ENCODE results near the gene MFRP.
A peak's percentile ranks its signal among the peaks of the same experiment; 100 is the strongest.

The MFRP gene

DNA sequence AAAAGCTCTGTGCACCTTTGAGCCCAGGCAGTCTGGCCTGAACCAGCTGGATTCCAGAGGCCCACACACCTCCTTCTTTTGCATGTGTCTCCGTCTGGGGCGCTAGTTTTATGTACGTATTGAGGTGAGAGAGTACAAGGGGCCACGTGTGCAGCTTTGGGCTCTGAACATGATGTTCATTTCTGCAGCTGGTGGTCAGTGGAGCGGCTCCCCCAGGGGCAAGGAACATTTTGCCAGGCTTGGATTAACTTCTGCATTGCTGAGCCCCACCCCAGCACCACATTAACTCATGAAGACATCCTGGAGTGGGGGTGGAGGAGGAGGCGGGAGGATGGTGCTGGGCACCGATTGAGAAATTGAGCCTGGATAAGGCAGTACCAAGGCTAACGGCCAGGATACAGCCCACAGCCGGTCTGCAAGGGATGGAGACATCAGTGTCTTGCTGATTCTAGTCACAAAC, 21.2 kb upstream of the MFRP start:
- H3K27ac Mint-ChIP-seq, result no peak overlapping the region
- no peaks in the 10 kb centered on the region for H3K36me3 Mint-ChIP-seq (ENCODE audit: low read depth)
- peaks cover 8% of the 10 kb centered on the region for H3K4me1 Mint-ChIP-seq (ENCODE audit: low read depth)
- no peak for DNase-seq
- H3K4me3 Mint-ChIP-seq, result no peak overlapping the region
- peaks cover 60% of the 10 kb centered on the region for H3K27me3 Mint-ChIP-seq
- H3K9me3 Mint-ChIP-seq, result no peaks in the 10 kb centered on the region

GRCh38 chr11:119366690-119367620, 20.4 kb upstream of the MFRP start:
- Mint-ChIP-seq H3K36me3 (ENCODE audit: low read depth) (no peaks in the 10 kb centered on the region), H3K27me3 (peaks cover 67% of the 10 kb centered on the region)

GRCh38 chr11:119365071-119365591, 18.6 kb upstream of the MFRP start:
- H3K9me3 Mint-ChIP-seq, result no peaks in the 10 kb centered on the region
- no peak overlapping the region for H3K27ac Mint-ChIP-seq
- no peaks in the 10 kb centered on the region for H3K36me3 Mint-ChIP-seq (ENCODE audit: low read depth)
- H3K4me1 Mint-ChIP-seq (ENCODE audit: low read depth), result peaks cover 26% of the 10 kb centered on the region
- no peak for DNase-seq
- H3K27me3 Mint-ChIP-seq, result peaks cover 69% of the 10 kb centered on the region
- no peak overlapping the region for H3K4me3 Mint-ChIP-seq

More at GRCh38 chr11:119366690-119367620, 20.4 kb upstream of the MFRP start:
- no peaks in the 10 kb centered on the region for H3K9me3 Mint-ChIP-seq
- no peak for DNase-seq
- H3K27ac Mint-ChIP-seq, result no peak overlapping the region
- no peak overlapping the region for H3K4me3 Mint-ChIP-seq
- peaks cover 16% of the 10 kb centered on the region for H3K4me1 Mint-ChIP-seq (ENCODE audit: low read depth)

DNA sequence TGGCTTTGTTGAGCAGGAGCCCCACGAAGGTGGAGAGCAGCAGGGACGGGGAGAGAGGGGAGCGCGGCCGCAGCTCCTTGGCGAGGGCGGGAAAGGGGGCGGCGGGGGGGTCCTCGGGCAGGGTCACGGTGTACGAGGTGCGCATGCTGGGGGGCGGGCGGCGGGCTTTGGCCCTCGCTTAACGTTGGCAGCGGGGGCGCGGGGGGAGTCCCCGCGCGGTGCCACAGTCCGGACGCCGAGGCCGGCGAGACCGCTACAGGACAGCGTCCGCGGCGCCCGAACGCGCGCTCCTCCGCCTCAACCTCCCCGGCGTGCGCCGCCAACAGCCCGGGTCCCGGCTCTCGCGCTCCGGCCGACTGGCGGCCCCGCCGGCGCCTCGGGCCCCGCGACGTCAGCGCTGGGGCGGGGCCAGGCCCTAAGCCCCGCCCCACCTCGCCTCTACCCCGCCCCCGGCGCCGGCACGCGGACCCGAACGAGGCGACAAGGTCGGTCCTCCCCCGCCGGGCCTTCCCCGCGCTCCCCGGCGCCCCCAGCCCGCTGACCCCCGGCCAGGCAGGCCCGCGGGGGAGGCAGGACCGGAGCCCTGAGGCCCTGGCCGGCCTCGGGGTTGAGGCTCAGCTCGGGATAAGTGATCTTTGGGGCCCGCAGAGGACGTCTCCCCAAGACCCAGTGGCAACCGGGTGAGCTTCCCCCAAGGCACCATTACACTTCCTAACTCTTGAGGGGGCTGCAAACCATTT, 17.5 kb upstream of the MFRP start:
- Mint-ChIP-seq H3K4me3 (no peak overlapping the region), H3K9me3 (no peaks in the 10 kb centered on the region), H3K27me3 (peaks cover 62% of the 10 kb centered on the region), H3K27ac (no peak overlapping the region), H3K36me3 (ENCODE audit: low read depth) (no peaks in the 10 kb centered on the region), H3K4me1 (ENCODE audit: low read depth) (peaks cover 28% of the 10 kb centered on the region)
- DNase-seq, result peak; percentile 79

DNA sequence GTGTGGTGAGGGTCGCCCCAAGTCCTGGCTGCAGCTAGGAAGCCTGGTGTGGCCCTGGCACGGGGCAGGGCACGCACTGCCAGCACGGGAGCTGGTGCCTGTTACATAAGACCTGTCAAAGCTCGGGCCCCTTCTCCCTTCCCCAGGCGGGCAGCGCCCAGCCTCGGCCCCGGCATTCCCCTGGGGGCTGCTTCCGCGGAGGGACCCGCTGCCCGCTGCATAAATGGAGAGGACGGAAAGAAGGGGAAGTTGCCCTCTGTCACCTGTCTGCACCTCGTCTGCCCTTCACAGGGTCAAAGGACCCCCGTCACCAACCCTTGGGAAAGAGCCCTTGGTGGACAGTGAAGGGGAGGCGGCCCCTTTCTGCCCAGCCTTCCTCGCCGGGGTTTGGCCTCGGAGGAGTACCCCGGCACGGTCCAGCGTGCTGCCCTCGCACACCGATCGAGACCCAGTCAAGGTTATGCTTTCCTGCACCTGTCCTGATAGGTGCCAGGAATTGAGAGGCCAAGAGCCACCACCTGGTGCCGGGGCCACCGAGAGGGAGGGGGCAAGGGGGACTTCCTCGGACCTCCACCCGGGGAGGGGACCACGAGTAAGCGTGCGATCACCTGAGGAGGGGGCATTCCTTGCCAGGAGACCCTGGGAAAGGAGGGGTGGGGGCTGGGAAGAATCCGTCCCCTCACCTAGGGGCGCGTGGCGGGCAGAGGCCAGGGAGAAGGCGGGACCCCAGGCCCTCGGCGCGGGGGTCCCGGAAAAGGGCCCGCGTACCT, 16.8 kb upstream of the MFRP start:
- no peak for DNase-seq
- H3K27ac Mint-ChIP-seq, result no peak overlapping the region
- no peaks in the 10 kb centered on the region for H3K9me3 Mint-ChIP-seq
- peak overlapping the region; percentile 46 for H3K4me3 Mint-ChIP-seq
- H3K36me3 Mint-ChIP-seq (ENCODE audit: low read depth), result no peaks in the 10 kb centered on the region
- peaks cover 58% of the 10 kb centered on the region for H3K27me3 Mint-ChIP-seq
- H3K4me1 Mint-ChIP-seq (ENCODE audit: low read depth), result peaks cover 28% of the 10 kb centered on the region

DNA sequence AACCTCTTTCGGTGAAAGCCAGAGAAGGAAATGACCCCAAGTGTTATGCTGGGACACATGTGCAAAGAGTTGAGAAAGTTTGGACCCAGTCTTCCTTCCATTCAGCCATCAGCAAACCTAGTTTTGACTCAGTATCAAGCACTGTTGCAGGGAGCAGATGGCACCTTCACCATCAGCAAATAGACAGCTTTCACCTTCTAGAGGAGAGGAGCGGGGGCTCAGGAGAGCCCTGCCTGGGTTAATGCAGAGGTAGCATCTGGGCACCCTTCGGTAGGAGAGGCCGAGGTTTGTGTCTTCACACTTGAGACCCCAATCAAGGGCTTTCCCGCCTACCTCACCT, 16.2 kb upstream of the MFRP start:
- Mint-ChIP-seq H3K4me1 (ENCODE audit: low read depth) (peaks cover 28% of the 10 kb centered on the region), H3K4me3 (no peak overlapping the region), H3K27me3 (peaks cover 55% of the 10 kb centered on the region), H3K27ac (no peak overlapping the region), H3K36me3 (ENCODE audit: low read depth) (no peaks in the 10 kb centered on the region), H3K9me3 (no peaks in the 10 kb centered on the region)
- DNase-seq, result no peak

DNA sequence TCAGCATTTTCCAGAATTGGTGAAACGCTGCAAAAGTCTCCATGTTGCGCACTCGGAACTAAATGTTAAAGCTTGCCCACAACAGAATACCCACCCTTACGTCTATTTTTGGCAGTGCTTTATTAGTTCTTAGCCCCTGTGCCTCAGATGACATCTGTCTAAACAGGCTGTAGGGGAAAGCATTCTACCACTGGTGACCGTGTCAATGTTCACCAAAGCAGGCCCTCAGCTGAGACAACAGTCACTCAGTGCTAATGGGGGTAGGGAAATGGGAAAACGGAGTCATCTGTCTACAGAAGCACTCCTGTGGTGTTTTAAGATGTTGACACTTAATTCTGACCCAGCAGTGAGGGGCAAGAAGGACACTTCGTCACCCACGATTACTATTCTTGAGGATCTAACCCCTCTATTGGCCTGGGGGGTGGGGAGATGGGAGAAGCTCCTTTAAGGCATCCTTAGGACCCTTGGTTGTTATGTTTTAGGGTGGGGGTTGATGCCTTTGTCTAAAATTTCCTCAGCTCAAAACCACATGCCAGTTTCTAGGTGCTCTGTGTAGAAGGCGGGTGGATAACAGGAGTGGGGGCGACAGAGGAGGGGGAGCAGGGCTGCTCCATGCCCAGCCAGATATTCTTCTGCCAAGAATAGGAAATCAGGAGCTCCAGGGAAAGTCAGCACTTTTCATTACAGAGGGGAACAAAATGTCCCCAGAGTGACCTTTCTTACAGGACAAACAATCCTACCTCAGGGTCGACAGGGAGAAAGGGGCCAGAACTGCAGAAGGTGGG, 15.6 kb upstream of the MFRP start:
- DNase-seq, result no peak
- Mint-ChIP-seq H3K4me3 (no peak overlapping the region), H3K36me3 (ENCODE audit: low read depth) (no peaks in the 10 kb centered on the region), H3K27ac (no peak overlapping the region), H3K9me3 (no peaks in the 10 kb centered on the region), H3K27me3 (peaks cover 54% of the 10 kb centered on the region), H3K4me1 (ENCODE audit: low read depth) (peaks cover 28% of the 10 kb centered on the region)

GRCh38 chr11:119361056-119361787, 14.7 kb upstream of the MFRP start:
- no peaks in the 10 kb centered on the region for H3K9me3 Mint-ChIP-seq

DNA sequence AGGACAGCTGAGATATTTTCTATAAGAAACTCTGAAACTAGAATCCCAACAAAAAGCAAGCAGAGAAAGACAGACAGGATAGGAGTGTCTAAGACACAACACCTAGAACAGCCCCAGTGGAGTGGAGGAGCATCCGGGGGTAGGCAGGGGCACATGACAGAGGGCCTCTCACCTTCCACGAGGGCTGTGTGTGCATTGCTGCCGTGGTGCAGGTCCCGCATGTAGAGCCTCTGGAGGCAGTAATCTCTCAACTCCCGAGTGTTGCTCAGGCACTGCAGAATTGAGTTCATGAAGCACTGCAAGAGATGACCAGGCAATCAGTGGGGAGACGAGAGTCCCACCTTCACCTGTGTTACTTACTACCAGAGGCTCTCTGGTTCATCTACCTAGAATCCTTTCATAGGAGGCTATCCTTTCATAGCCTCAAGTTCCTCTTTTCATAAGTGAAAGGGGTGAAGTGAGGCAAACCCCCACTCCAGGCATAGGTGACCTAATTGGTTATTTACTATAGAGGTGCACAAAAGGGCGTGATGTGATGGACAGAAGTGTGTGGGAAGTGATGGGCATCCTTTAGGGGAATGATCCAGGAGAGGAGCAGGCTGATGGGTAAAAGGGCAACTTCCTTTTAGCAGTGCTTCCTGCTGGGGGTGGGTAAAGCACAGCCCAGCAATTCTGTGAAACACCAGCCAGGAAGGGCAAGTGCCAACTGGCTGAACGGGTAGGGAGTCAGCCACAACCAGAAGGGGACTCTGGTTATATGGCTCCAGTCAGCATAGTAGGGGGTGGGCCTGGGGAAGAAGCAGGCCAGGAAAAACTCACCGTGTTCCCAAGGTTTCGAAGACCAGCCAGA, 13.1 kb upstream of the MFRP start:
- H3K9me3 Mint-ChIP-seq, result no peaks in the 10 kb centered on the region
- H3K27me3 Mint-ChIP-seq, result peaks cover 45% of the 10 kb centered on the region
- no peak overlapping the region for H3K27ac Mint-ChIP-seq
- H3K36me3 Mint-ChIP-seq (ENCODE audit: low read depth), result no peaks in the 10 kb centered on the region
- peaks cover 31% of the 10 kb centered on the region for H3K4me1 Mint-ChIP-seq (ENCODE audit: low read depth)
- no peak overlapping the region for H3K4me3 Mint-ChIP-seq
- no peak for DNase-seq

More at GRCh38 chr11:119361056-119361787, 14.7 kb upstream of the MFRP start:
- H3K36me3 Mint-ChIP-seq (ENCODE audit: low read depth), result no peaks in the 10 kb centered on the region
- H3K4me1 Mint-ChIP-seq (ENCODE audit: low read depth), result peaks cover 32% of the 10 kb centered on the region
- no peak overlapping the region for H3K27ac Mint-ChIP-seq
- DNase-seq, result peak; percentile 56
- H3K4me3 Mint-ChIP-seq, result no peak overlapping the region
- peaks cover 48% of the 10 kb centered on the region for H3K27me3 Mint-ChIP-seq

- no peaks in the 10 kb centered on the region for H3K9me3 Mint-ChIP-seq
- DNase-seq, result no peak
- peaks cover 19% of the 10 kb centered on the region for H3K4me1 Mint-ChIP-seq (ENCODE audit: low read depth)
- H3K27ac Mint-ChIP-seq, result no peak overlapping the region
- peaks cover 47% of the 10 kb centered on the region for H3K27me3 Mint-ChIP-seq
- no peaks in the 10 kb centered on the region for H3K36me3 Mint-ChIP-seq (ENCODE audit: low read depth)
- H3K4me3 Mint-ChIP-seq, result no peak overlapping the region
Observed at GRCh38 chr11:119357074-119357473, 10.6 kb upstream of the MFRP start.

DNA sequence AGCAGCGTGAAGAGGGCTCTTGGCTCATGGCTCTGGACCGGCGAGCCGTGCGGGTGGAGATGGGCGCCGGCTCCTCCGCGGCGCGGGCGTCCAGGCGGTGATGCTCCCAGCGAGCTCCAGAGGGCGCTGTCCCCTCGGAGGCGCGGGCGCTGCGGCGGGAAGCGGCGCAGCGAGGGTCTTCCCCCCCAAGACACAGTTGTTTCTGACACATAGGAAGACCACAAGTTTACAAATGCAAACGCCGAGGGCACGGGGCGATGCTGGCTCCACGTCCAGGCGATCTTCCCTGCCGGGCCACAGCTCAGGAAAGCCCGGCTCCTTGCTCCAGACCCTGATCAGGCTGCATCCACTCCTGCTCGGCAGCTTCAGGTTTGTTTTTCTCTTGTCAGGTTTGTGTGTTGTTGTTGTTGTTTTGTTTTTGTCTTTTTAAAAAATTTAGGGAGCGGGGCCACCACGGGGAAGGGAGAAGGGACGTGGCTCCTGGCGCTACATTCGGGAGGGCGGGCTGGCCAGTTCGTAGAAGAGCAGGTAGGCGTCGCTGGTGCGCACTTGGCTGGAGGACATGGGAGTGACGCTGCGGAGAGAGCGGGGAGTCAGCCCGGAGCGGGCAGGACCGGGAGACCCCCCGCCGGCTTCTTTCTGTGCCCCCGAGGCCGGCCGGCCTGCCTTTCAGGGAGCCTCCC, 10.0 kb upstream of the MFRP start:
- Mint-ChIP-seq H3K27me3 (peaks cover 50% of the 10 kb centered on the region), H3K36me3 (ENCODE audit: low read depth) (no peaks in the 10 kb centered on the region)

More for the DNA sequence above, 10.0 kb upstream of the MFRP start:
- peak overlapping the region; percentile 78 for H3K4me3 Mint-ChIP-seq
- H3K27ac Mint-ChIP-seq, result peak overlapping the region; percentile 44
- peaks cover 13% of the 10 kb centered on the region for H3K4me1 Mint-ChIP-seq (ENCODE audit: low read depth)
- DNase-seq, result peak; percentile 82
- no peaks in the 10 kb centered on the region for H3K9me3 Mint-ChIP-seq

Measured in activated T-cell treated with anti-CD3 and anti-CD28 coated beads, Interleukin-2, amount 50 U/mL, for 24 hours (primary cell).